Measurements from ENCODE around the gene CDNF.

DNA sequence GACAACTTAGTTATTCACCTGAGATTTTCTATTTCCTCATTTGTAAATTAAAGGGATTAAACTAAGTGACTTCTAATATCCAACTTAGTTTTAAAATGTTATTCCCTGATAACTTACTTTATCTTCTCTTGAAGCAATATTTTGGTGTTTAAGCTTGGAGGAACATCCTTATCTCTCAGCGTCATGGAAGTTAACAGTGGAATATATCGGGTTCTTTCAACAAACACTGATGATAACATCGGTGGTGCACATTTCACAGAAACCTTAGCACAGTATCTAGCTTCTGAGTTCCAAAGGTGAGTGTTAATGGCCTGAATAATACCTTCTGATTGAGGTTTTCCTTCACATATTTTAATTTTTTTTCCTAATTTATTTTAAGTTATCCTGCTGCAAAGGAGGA is 14.4 kb upstream of the CDNF start:
- TF ChIP-seq, protein P1, sequence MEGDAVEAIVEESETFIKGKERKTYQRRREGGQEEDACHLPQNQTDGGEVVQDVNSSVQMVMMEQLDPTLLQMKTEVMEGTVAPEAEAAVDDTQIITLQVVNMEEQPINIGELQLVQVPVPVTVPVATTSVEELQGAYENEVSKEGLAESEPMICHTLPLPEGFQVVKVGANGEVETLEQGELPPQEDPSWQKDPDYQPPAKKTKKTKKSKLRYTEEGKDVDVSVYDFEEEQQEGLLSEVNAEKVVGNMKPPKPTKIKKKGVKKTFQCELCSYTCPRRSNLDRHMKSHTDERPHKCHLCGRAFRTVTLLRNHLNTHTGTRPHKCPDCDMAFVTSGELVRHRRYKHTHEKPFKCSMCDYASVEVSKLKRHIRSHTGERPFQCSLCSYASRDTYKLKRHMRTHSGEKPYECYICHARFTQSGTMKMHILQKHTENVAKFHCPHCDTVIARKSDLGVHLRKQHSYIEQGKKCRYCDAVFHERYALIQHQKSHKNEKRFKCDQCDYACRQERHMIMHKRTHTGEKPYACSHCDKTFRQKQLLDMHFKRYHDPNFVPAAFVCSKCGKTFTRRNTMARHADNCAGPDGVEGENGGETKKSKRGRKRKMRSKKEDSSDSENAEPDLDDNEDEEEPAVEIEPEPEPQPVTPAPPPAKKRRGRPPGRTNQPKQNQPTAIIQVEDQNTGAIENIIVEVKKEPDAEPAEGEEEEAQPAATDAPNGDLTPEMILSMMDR (IDR thresholded peaks at IDR 0.05): no peak
- TF ChIP-seq POLR2AphosphoS5 (IDR thresholded peaks at IDR 0.05; ENCODE audit: low read depth, low read length): no peak
- TF ChIP-seq REST (IDR thresholded peaks at IDR 0.05; ENCODE audit: insufficient read depth in 1 of 2, low read depth in 2 of 2, low read length in 1 of 2): no peak
